H1 (cell line): Measurements from ENCODE around the gene BACE2. TPM values are rescaled to one million over a fixed set of nuclear protein-coding genes. Genes with fewer than 3 reads are reported as not detected.

Source experiments
- CTCF ChIA-PET: fragments of 300-600 bp; sonication (Branson Sonifier 250); formaldehyde crosslinking; loops from one replicate; lab custom pipeline; 2021; ENCODE audit not compliant: partially characterized antibody; lab: Charles Lee
- POLR2A ChIA-PET: fragments of 300-600 bp; sonication (Branson Sonifier 250); formaldehyde crosslinking; loops from one replicate; lab custom pipeline; 2021; ENCODE audit warnings: inconsistent platforms; ENCODE audit not compliant: partially characterized antibody; lab: Charles Lee
- DNase-seq, 2 experiments: peaks; one replicate each; pipeline versions ENCODE4 v3.0.0 to v3.0.0-alpha.2; 2010 to 2022; ENCODE audit warnings: low spot score in 2 of 2, low read depth in 1 of 2, mixed read lengths in 1 of 2
- FAIRE-seq: peaks from 2 replicates; lab custom pipeline; 2011; peaks lifted over from hg19 to GRCh38; lab: Jason Lieb, UNC
- H2AFZ ChIP-seq: 2 replicates; pipeline ENCODE4 v1.8.1; 2012; ENCODE audit warnings: low read length, inconsistent platforms
- H2AK5ac ChIP-seq: 2 replicates; pipeline ENCODE4 v1.6.1; 2013; ENCODE audit warnings: low read depth, low read length
- H2BK120ac ChIP-seq: replicated peaks from 2 replicates; pipeline ENCODE3; 2013; ENCODE audit warnings: low read depth, low read length, inconsistent platforms
- H2BK12ac ChIP-seq: 2 replicates; pipeline ENCODE4 v1.6.1; 2013; ENCODE audit warnings: low read depth, low read length
- H2BK15ac ChIP-seq: 2 replicates; pipeline ENCODE4 v1.6.1; 2013; ENCODE audit warnings: low read length
- H2BK20ac ChIP-seq: 2 replicates; pipeline ENCODE4 v1.6.1; 2013; ENCODE audit warnings: low read length
- H2BK5ac ChIP-seq: 2 replicates; pipeline ENCODE4 v1.6.1; 2013; ENCODE audit warnings: low read depth, low read length
- H3K14ac ChIP-seq: 2 replicates; pipeline ENCODE4 v1.6.1; 2013; ENCODE audit warnings: inconsistent platforms; ENCODE audit not compliant: insufficient read length
- H3K18ac ChIP-seq: 2 replicates; pipeline ENCODE4 v1.6.1; 2013; ENCODE audit warnings: low read length; ENCODE audit errors: extremely low read depth
- H3K23ac ChIP-seq: 2 replicates; pipeline ENCODE4 v1.6.1; 2013; ENCODE audit warnings: inconsistent platforms; ENCODE audit not compliant: insufficient read length
- H3K23me2 ChIP-seq: 2 replicates; pipeline ENCODE4 v1.6.1; 2013; ENCODE audit warnings: low read depth, low read length
- H3K27ac ChIP-seq: 2 replicates; pipeline ENCODE4 v1.6.1; 2011; ENCODE audit warnings: low read depth, low read length, inconsistent platforms
- H3K27me3 ChIP-seq, 4 experiments: replicated peaks in 1 of 4; 1 replicate in 1 of 4; 2 replicates in 3 of 4; pipeline versions ENCODE4 v1.6.1 to v1.8.1; 2011 to 2013; ENCODE audit warnings: low read length in 3 of 4, mild to moderate bottlenecking in 3 of 4, inconsistent platforms in 2 of 4, mixed read lengths in 2 of 4, moderate library complexity in 1 of 4; ENCODE audit not compliant: control insufficient read depth in 3 of 4, insufficient read depth in 3 of 4; ENCODE audit errors: extremely low read depth in 1 of 4
- H3K36me3 ChIP-seq, 4 experiments: 2 replicates each; pipeline versions ENCODE4 v1.6.1 to v1.8.1; 2011 to 2013; ENCODE audit warnings: mild to moderate bottlenecking in 4 of 4, low read length in 3 of 4, moderate library complexity in 2 of 4, control low read depth in 1 of 4, inconsistent platforms in 1 of 4; ENCODE audit not compliant: insufficient read depth in 4 of 4, control insufficient read depth in 2 of 4
- H3K4ac ChIP-seq: replicated peaks from 2 replicates; pipeline ENCODE3; 2013; ENCODE audit warnings: low read length, low read depth, mixed read lengths, inconsistent platforms; ENCODE audit not compliant: insufficient read length
- H3K4me1 ChIP-seq, 4 experiments: replicated peaks in 1 of 4; 1 replicate in 1 of 4; 2 replicates in 3 of 4; pipeline versions ENCODE4 v1.6.1 to v1.8.1; 2011 to 2013; ENCODE audit warnings: low read length in 3 of 4, inconsistent platforms in 2 of 4, mixed read lengths in 1 of 4; ENCODE audit not compliant: insufficient read depth in 4 of 4, control insufficient read depth in 3 of 4
- H3K4me2 ChIP-seq, 2 experiments: 2 replicates each; pipeline versions ENCODE4 v1.6.1 to v1.8.1; 2011 to 2013; ENCODE audit warnings: low read depth in 2 of 2, low read length in 2 of 2, control low read depth in 1 of 2, inconsistent platforms in 1 of 2, mild to moderate bottlenecking in 1 of 2; ENCODE audit not compliant: insufficient read depth in 1 of 2
- H3K4me3 ChIP-seq, 4 experiments: fragments of 200-600, 300-600 bp in 1 of 4; sonication (generic), shearing (Covaris generic), sonication (Bioruptor Twin) in 1 of 4; 2 replicates each; pipeline versions ENCODE4 v1.5.1 to v1.8.1; 2011 to 2016; ENCODE audit warnings: low read length in 4 of 4, low read depth in 3 of 4, control low read depth in 2 of 4, inconsistent platforms in 2 of 4, mild to moderate bottlenecking in 2 of 4, mixed read lengths in 1 of 4, moderate library complexity in 1 of 4; ENCODE audit not compliant: insufficient read depth in 2 of 4; ENCODE audit errors: extremely low read depth in 1 of 4
- H3K56ac ChIP-seq: replicated peaks from 2 replicates; pipeline ENCODE3; 2013; ENCODE audit warnings: low read depth, mild to moderate bottlenecking, mixed read lengths, low read length, inconsistent platforms; ENCODE audit not compliant: insufficient read length
- H3K79me1 ChIP-seq: 2 replicates; pipeline ENCODE4 v1.6.1; 2013; ENCODE audit warnings: low read depth, low read length, control low read depth
- H3K79me2 ChIP-seq, 2 experiments: 2 replicates each; pipeline versions ENCODE4 v1.6.1 to v1.8.1; 2012 to 2013; ENCODE audit warnings: low read length in 2 of 2, mild to moderate bottlenecking in 2 of 2, inconsistent platforms in 1 of 2; ENCODE audit not compliant: insufficient read depth in 2 of 2, control insufficient read depth in 1 of 2
- H3K9ac ChIP-seq, 4 experiments: replicated peaks in 1 of 4; 1 replicate in 1 of 4; 2 replicates in 3 of 4; pipeline versions ENCODE4 v1.6.1 to v1.8.1; 2011 to 2013; ENCODE audit warnings: low read depth in 3 of 4, low read length in 3 of 4, control low read depth in 2 of 4, mild to moderate bottlenecking in 2 of 4, moderate library complexity in 2 of 4, inconsistent platforms in 1 of 4; ENCODE audit errors: extremely low read depth in 1 of 4
- H3K9me3 ChIP-seq, 2 experiments: 2 replicates each; pipeline versions ENCODE4 v1.6.1 to v1.8.1; 2012 to 2013; ENCODE audit warnings: mild to moderate bottlenecking in 2 of 2, moderate library complexity in 2 of 2, control low read depth in 1 of 2, inconsistent platforms in 1 of 2, low read depth in 1 of 2, low read length in 1 of 2, mixed read lengths in 1 of 2; ENCODE audit not compliant: insufficient read depth in 2 of 2
- H4K20me1 ChIP-seq, 2 experiments: replicated peaks in 1 of 2; 2 replicates each; pipeline versions ENCODE3 to v1.8.1; 2011 to 2013; ENCODE audit warnings: inconsistent platforms in 2 of 2, low read length in 2 of 2, mild to moderate bottlenecking in 1 of 2; ENCODE audit not compliant: insufficient read depth in 2 of 2, control insufficient read depth in 1 of 2
- H4K5ac ChIP-seq: 2 replicates; pipeline ENCODE4 v1.6.1; 2013; ENCODE audit warnings: low read length, low read depth, mixed read lengths, inconsistent platforms; ENCODE audit not compliant: insufficient read length
- H4K8ac ChIP-seq: 2 replicates; pipeline ENCODE4 v1.8.0; 2013; ENCODE audit warnings: mild to moderate bottlenecking, moderate library complexity, low read length, inconsistent platforms; ENCODE audit not compliant: insufficient read depth; ENCODE audit errors: extremely low read depth
- H4K91ac ChIP-seq: replicated peaks from 2 replicates; pipeline ENCODE3; 2013; ENCODE audit warnings: low read length, mixed read lengths, inconsistent platforms; ENCODE audit not compliant: insufficient read length
- BACH1 ChIP-seq: IDR thresholded peaks from 2 replicates; pipeline ENCODE4 v1.6.1; 2012; ENCODE audit warnings: low read length, improper control_type of control experiment
- CBX5 ChIP-seq: fragments of 300-800, 300-1000 bp; sonication (generic); IDR thresholded peaks from 2 replicates; pipeline ENCODE4 v1.7.1; 2016; ENCODE audit warnings: antibody characterized with exemption, low read length, low read depth
- CTCF ChIP-seq, 3 experiments: IDR thresholded peaks; 1 replicate in 2 of 3; 2 replicates in 1 of 3; pipeline versions ENCODE4 v1.5.1 to v1.6.1; 2011; ENCODE audit warnings: low read length in 3 of 3, mild to moderate bottlenecking in 3 of 3, inconsistent platforms in 2 of 3, low read depth in 1 of 3, moderate library complexity in 1 of 3; ENCODE audit not compliant: insufficient read depth in 1 of 3; ENCODE audit errors: control extremely low read depth in 1 of 3
- GTF2F1 ChIP-seq: IDR thresholded peaks from 2 replicates; pipeline ENCODE4 v1.6.1; 2012; ENCODE audit warnings: low read depth, low read length, improper control_type of control experiment, borderline replicate concordance
- HDAC6 ChIP-seq: IDR thresholded peaks from one replicate; pipeline ENCODE4 v1.7.1; 2012; ENCODE audit warnings: low read depth, mild to moderate bottlenecking, inconsistent platforms, low read length, moderate library complexity
- SIX5 ChIP-seq: IDR thresholded peaks from 2 replicates; pipeline ENCODE4 v1.6.1; 2011; ENCODE audit warnings: mild to moderate bottlenecking, low read depth, low read length
- SRF ChIP-seq: IDR thresholded peaks from 2 replicates; pipeline ENCODE4 v1.6.1; 2011; ENCODE audit warnings: mild to moderate bottlenecking, low read depth, low read length, moderate library complexity
- SUZ12 ChIP-seq: fragments of 200-600 bp; sonication (generic); IDR thresholded peaks from 2 replicates; pipeline ENCODE4 v1.6.1; 2012; ENCODE audit warnings: mild to moderate bottlenecking, inconsistent platforms, low read length, moderate library complexity, mixed read lengths
- TAF1 ChIP-seq: IDR thresholded peaks from 2 replicates; pipeline ENCODE4 v1.6.1; 2011; ENCODE audit warnings: mild to moderate bottlenecking, low read depth, low read length
- TAF7 ChIP-seq: optimal IDR thresholded peaks from 2 replicates; pipeline ENCODE3; 2011; ENCODE audit warnings: low read depth, mild to moderate bottlenecking, inconsistent platforms, low read length, moderate library complexity, borderline replicate concordance
- TCF12 ChIP-seq: IDR thresholded peaks from 2 replicates; pipeline ENCODE4 v1.6.1; 2011; ENCODE audit warnings: low read depth, mild to moderate bottlenecking, low read length
- WGBS, 2 experiments: shearing (Covaris generic) in 1 of 2; methylation state at CpG; one replicate each; pipeline versions ENCODE4 v1.1.6 to v1.1.7; 2013 to 2015; ENCODE audit warnings: low lambda C conversion rate in 2 of 2, mixed read lengths in 2 of 2, inconsistent platforms in 1 of 2, low coverage in 1 of 2, missing lambda C conversion rate in 1 of 2; ENCODE audit not compliant: insufficient replicate concordance in 2 of 2, insufficient coverage in 1 of 2, insufficient read length in 1 of 2; ENCODE audit errors: extremely low coverage in 1 of 2, missing lambda C conversion rate in 1 of 2; 5-methylcytosine and 5-hydroxymethylcytosine counted together
- polyA plus RNA-seq, 7 experiments: library from polyadenylated mRNA; depleted of rRNA in 3 of 7; stranded (reverse) in 5 of 7; unstranded in 2 of 7; fragments of >200 nt in 5 of 7; fragments of 200-250 nt in 2 of 7; gene quantifications; 1 replicate in 5 of 7; 2 replicates in 1 of 7; 4 replicates in 1 of 7; pipeline versions ENCODE4 v1.2.1 to v1.2.3, GENCODE V29; 2011 to 2013; ENCODE audit warnings: missing spikeins in 2 of 7, mixed read lengths in 2 of 7
- total RNA-seq: library from RNA; stranded (reverse); fragmentation: NEBNext Ultra II Directional; extraction: Animal tissue kit (Norgen Biotek cat#: 25700); gene quantifications from 2 replicates; pipeline ENCODE4 v1.2.1, GENCODE V29; 2021

The BACE2 gene
- total and polyA plus RNA-seq, 2 of the 8 experiments (the other 6 are each of a cell fraction or from before 2014, with no cell fraction given) = 8.1 to 10.9 TPM

- CTCF ChIA-PET = interaction anchor here (1.4 to 3.8 kb wide), 3 partner anchors 9 to 51 kb away, joined by 5 to 23 read pairs (median 5); no protein-coding TSS in a partner anchor
- H2BK5ac ChIP-seq = 0 out of 2 replicates have a peak overlapping the region, but pooled peaks have one; percentile 35
These were observed 150.3 kb downstream of the BACE2 start for GRCh38 chr21:41318218-41318617.

More at GRCh38 chr21:41318218-41318617, 150.3 kb downstream of the BACE2 start:
- H2BK12ac ChIP-seq = no peak overlapping the region
- H3K4ac ChIP-seq = no peak overlapping the region
- no peak for FAIRE-seq
- peak overlapping the region; percentile 72 for H4K91ac ChIP-seq
- H2AFZ ChIP-seq = no peak overlapping the region
- H3K56ac ChIP-seq = no peak overlapping the region
- no peak overlapping the region; the same call in 1 of the 2 replicates for H2AK5ac ChIP-seq
- H3K4me2 ChIP-seq = no peak overlapping the region; a peak in 1 of 4 replicates
- no peak overlapping the region for H3K27ac ChIP-seq
- H3K9ac ChIP-seq = no peak overlapping the region
- H4K5ac ChIP-seq = no peak overlapping the region
- H3K23ac ChIP-seq = no peak overlapping the region
- TF ChIP-seq HDAC6 (no peak), TCF12 (no peak), CTCF (IDR thresholded peaks at IDR 0.05; ENCODE audit: control extremely low read depth in 1 of 3, insufficient read depth in 1 of 3, low read depth in 1 of 3, low read length in 3 of 3) (no peak), CBX5 (no peak), GTF2F1 (no peak), SUZ12 (no peak), SIX5 (no peak), SRF (no peak), BACH1 (no peak), TAF1 (no peak), TAF7 (no peak)
- peaks cover 0 to 8% (median 2%) of the 10 kb centered on the region in 4 experiments; a peak in 5 of 7 replicates for H3K4me1 ChIP-seq
- H4K20me1 ChIP-seq = no peaks in the 10 kb centered on the region
- H3K18ac ChIP-seq = no peak overlapping the region
- no peak overlapping the region for H2BK20ac ChIP-seq
- no peak overlapping the region for H3K4me3 ChIP-seq
- H3K79me2 ChIP-seq = no peaks in the 10 kb centered on the region
- H3K23me2 ChIP-seq = peaks cover 9% of the 10 kb centered on the region; the same call in 1 of the 2 replicates
- H3K9me3 ChIP-seq = no peaks in the 10 kb centered on the region
- WGBS, 2 experiments = 87% methylated on average over 9 of the region's 9 CpGs; no CpG with 5 or more reads in 1 of the 2 experiments
- no peak for DNase-seq
- H2BK120ac ChIP-seq = no peak overlapping the region
- H2BK15ac ChIP-seq = 0 out of 2 replicates have a peak overlapping the region, but pooled peaks have one; percentile 16
- no peaks in the 10 kb centered on the region for H3K79me1 ChIP-seq
- H3K27me3 ChIP-seq = peaks cover 0 to 16% (median 10%) of the 10 kb centered on the region in 4 experiments; a peak in 6 of 7 replicates
- H3K14ac ChIP-seq = no peak overlapping the region
- POLR2A ChIA-PET = no interaction called here
- no peak overlapping the region; the same call in 1 of the 2 replicates for H4K8ac ChIP-seq
- no peaks in the 10 kb centered on the region for H3K36me3 ChIP-seq
